ENCODE data around the gene CD82. TPM values are rescaled to one million over a fixed set of nuclear protein-coding genes. Genes with fewer than 3 reads are reported as not detected.
A peak's percentile ranks its signal among the peaks of the same experiment; 100 is the strongest.
"Not testable (repeated sequence)": the region's sequence is repeated elsewhere in the genome, so short reads cannot be mapped to it uniquely, and the experiment has no call there.

Gene CD82
- total and polyA plus RNA-seq, 9 donors, result 6.9 to 74.9 (median 29.5) TPM

GRCh38 chr11:44538375-44539054, 26.9 kb upstream of the CD82 start:
- no peaks in the 10 kb centered on the region for H3K36me3 ChIP-seq
- peak; percentile 64 to 87 (median 79) for DNase-seq
- H3K9me3 ChIP-seq, result no peaks in the 10 kb centered on the region
- no peaks in the 10 kb centered on the region for H3K27me3 ChIP-seq
- intact Hi-C loops (cut with DNase I), result loop anchor here (5.0 to 10.0 kb wide), 6 partner anchors 251 to 446 kb away; partner anchors contain the start of gene EXT2 (in 1 of the 4)
- H3K4me1 ChIP-seq (ENCODE audit: insufficient read depth), result no peaks in the 10 kb centered on the region
- H3K4me3 ChIP-seq, result no peak overlapping the region
- WGBS, 3 donors, result 30 to 34% (median 32%) methylated on average over 18 to 21 of the region's 21 CpGs
- TF ChIP-seq EP300 (IDR thresholded peaks at IDR 0.05) (no peak), CTCF (IDR thresholded peaks at IDR 0.05) (peak; percentile 82 to 93 (median 92)), POLR2A (IDR thresholded peaks at IDR 0.05) (no peak)
- no peak overlapping the region for H3K27ac ChIP-seq

GRCh38 chr11:44539971-44540370, 25.5 kb upstream of the CD82 start:
- Histone ChIP-seq H3K27me3 (no peaks in the 10 kb centered on the region), H3K36me3 (no peaks in the 10 kb centered on the region), H3K27ac (no peak overlapping the region), H3K4me3 (no peak overlapping the region), H3K4me1 (ENCODE audit: insufficient read depth) (no peaks in the 10 kb centered on the region), H3K9me3 (no peaks in the 10 kb centered on the region)
- no peak for DNase-seq
- 74 to 79% (median 78%) methylated on average over 7 of the region's 7 CpGs for WGBS, 3 donors
- intact Hi-C loops (cut with DNase I), result loop anchor here (5.0 to 10.0 kb wide), 6 partner anchors 253 to 448 kb away; partner anchors contain the start of gene EXT2 (in 1 of the 4)
- TF ChIP-seq CTCF (IDR thresholded peaks at IDR 0.05), result no peak
- no peak for TF ChIP-seq POLR2A (IDR thresholded peaks at IDR 0.05)
- TF ChIP-seq EP300 (IDR thresholded peaks at IDR 0.05), result no peak

GRCh38 chr11:44540667-44541066, 24.8 kb upstream of the CD82 start:
- WGBS, 3 donors, result 19 to 23% (median 21%) methylated on average over 2 of the region's 2 CpGs
- no peaks in the 10 kb centered on the region for H3K36me3 ChIP-seq
- TF ChIP-seq CTCF (IDR thresholded peaks at IDR 0.05), result no peak
- TF ChIP-seq EP300 (IDR thresholded peaks at IDR 0.05), result no peak
- no peak for TF ChIP-seq POLR2A (IDR thresholded peaks at IDR 0.05)
- H3K4me3 ChIP-seq, result no peak overlapping the region
- H3K9me3 ChIP-seq, result no peaks in the 10 kb centered on the region
- intact Hi-C loops (cut with DNase I), result no loop called here
- no peak overlapping the region for H3K27ac ChIP-seq
- no peaks in the 10 kb centered on the region for H3K27me3 ChIP-seq
- H3K4me1 ChIP-seq (ENCODE audit: insufficient read depth), result no peaks in the 10 kb centered on the region
- DNase-seq, result no peak

GRCh38 chr11:44542372-44542771, 23.1 kb upstream of the CD82 start:
- Histone ChIP-seq H3K27ac (no peak overlapping the region), H3K4me3 (no peak overlapping the region), H3K36me3 (no peaks in the 10 kb centered on the region), H3K9me3 (no peaks in the 10 kb centered on the region), H3K27me3 (no peaks in the 10 kb centered on the region), H3K4me1 (ENCODE audit: insufficient read depth) (no peaks in the 10 kb centered on the region)
- DNase-seq, result no peak
- intact Hi-C loops (cut with DNase I), result no loop called here
- WGBS, 3 donors, result 94 to 96% (median 95%) methylated on average over 3 of the region's 3 CpGs
- TF ChIP-seq POLR2A (IDR thresholded peaks at IDR 0.05), result no peak

- H3K27ac ChIP-seq; H3K27me3 ChIP-seq; H3K36me3 ChIP-seq; H3K4me3 ChIP-seq; H3K9me3 ChIP-seq; intact Hi-C loops (cut with DNase I); H3K4me1 ChIP-seq (ENCODE audit: insufficient read depth); DNase-seq: not testable (repeated sequence)
- WGBS, 3 donors, result 86 to 95% (median 86%) methylated on average over 4 of the region's 4 CpGs
Measured at GRCh38 chr11:44546984-44547383, 18.5 kb upstream of the CD82 start.

- intact Hi-C loops (cut with DNase I); H3K4me3 ChIP-seq; DNase-seq: not testable (repeated sequence)
Measured at GRCh38 chr11:44547534-44547933, 17.9 kb upstream of the CD82 start.

More at GRCh38 chr11:44547534-44547933, 17.9 kb upstream of the CD82 start:
- 93 to 96% (median 94%) methylated on average over 2 of the region's 2 CpGs for WGBS, 3 donors
- H3K27me3 ChIP-seq; H3K4me1 ChIP-seq (ENCODE audit: insufficient read depth); H3K9me3 ChIP-seq; H3K27ac ChIP-seq; H3K36me3 ChIP-seq: not testable (repeated sequence)
